GM10847 (cell line): Measurements from ENCODE around the gene CPT2.
A peak's percentile ranks its signal among the peaks of the same experiment; 100 is the strongest.

Experiments
- POLR2A ChIP-seq: IDR thresholded peaks from 2 replicates; pipeline ENCODE4 v1.6.1; 2011; ENCODE audit not compliant: insufficient read length; ENCODE audit errors: extremely low read depth

Gene CPT2

DNA sequence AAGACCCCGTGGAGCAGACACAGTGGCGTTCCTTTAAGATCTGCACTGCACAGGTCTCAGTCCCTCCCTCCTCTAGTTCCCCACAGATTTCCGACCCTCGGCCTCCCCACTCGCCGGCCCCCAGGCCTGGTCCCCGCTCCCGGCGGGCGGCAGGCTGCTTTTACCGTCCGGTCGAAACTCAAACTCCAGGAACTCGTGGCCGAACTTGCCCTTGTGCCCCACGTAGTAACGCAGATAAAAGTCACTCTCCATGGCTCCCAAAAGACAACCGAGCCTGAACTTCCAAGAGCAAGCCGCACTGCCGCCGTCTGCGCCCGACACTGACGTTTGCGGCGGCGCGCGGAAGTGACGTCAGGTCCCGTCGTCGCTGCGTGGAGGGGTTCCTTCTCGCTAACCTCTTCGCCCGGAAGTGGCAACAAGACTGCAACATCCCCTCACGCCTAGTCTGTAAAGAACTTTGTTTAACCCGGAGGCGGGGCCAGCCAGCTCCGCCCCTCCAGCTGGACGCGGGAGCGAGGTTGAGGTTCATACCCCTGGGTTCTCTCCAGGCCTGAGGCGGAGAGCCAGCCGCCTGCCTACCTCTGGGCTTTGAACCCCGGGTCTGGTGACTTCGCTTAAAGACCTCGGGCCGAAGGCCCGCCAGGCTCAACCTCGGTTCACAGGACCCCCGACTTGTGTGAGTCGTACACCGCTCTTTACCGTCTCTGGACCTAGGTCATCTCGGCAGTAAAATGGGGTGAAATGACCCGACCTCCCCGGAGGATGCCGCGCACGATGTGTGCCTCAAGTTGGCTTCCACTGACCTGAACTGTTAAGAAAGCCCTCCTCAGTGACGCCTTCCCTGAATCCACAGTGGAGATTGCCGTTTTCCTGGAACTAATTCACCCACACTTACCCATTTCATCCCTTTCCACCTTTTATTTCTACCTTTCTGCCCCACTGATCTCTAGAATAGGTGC lies 41.9 kb downstream of the CPT2 start, which contains the start of gene MAGOH:
MAGOH (minus strand) TSS at position 322 of the 959 bp plus-strand sequence; CDS start at position 252, 70 bp downstream.
- TF ChIP-seq POLR2A: peak; percentile 70

DNA sequence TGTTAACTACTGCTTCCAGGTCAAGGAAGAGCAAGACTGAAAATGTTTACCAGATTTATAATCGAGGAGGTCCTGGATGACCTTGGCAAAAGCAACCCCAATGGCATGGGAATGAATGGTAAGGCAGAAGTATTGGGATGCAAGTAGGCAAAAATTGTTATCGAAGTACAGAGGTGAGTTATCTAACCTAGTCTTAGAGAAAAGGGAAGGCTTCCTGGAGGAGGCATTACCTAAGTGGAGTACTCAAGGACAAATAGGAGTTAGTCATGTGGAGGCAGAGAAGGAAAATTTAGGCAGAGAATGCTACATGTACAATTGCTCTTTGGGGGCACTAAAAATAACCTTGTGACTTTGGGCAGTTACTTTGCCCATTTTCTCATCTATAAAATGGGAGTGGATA lies 45.2 kb downstream of the CPT2 start:
- no peak for TF ChIP-seq POLR2A

DNA sequence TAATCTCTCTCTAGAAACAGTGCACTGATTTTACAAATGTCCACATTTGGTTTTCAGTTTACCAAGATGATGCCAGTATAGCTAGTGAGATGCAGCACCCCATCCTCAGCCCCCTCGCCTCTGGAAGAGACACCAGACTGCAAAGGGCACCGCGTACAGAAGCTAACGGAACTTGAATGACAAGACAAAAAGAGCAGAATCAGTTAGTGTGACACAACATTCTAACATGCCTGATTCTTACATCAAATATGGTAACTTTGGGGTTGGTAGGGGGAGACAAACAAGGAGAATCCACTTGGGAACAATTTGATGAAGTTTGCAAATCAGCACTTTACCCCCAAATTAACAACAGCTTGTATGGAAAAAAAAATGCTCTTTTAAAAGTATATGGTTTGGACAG lies 45.8 kb downstream of the CPT2 start:
- TF ChIP-seq POLR2A: no peak

DNA sequence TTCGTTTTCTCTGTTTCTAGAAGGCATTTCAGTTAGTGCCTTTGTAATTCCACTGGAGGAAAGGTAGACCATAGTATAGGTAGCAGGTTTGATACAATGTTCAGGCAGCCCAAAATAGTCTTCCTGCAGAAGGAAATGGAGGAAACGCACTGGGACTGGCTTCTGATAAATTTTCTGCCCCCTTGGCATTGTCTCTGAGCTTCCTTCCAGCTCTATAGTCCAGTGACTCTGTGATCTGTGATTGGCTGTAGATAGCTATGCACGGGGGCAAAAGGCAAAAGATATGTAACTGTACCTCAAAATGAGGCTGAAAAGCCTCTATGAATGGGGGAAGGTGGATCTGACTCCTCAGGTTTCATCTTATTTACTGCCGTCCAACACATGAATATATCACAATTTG lies 47.5 kb downstream of the CPT2 start:
- no peak for TF ChIP-seq POLR2A

DNA sequence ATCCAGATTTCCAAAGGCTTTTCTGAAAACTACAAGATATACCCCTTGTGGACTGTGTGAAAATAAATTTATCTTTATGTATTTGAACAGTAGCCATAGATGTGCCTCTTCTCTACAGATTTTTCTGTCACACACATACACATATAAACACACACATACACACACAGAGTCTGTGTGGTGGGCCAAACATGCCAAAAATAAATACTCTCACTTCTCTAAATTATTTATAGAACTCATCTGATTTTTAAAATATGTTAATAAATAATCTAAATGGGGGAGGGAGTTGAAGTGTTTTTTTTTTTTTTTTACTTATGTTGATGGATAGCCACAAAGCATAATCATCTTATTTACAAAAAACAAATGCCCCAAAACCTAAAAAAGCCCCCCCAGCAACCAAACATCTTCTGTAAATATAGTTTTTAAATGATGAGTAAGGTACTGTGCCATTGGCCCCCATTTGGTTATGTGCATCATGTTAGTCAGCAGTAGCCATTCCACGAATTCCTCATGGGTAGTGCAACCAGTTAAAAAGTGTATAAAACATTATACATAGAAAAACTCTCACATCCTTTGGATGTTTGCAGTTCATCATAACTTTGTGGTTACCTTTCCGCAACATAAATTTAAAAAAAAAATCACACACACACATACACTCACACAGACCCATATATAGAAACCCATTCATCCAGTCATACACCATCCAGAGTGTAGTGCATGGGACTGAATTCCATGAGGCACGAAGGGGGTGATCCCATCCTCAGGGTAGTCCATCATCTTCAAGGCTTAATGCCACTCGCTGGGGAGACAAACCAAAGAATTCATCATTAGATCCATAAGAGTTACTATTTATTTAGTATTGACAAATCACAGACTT lies 49.9 kb downstream of the CPT2 start:
- no peak for TF ChIP-seq POLR2A

DNA sequence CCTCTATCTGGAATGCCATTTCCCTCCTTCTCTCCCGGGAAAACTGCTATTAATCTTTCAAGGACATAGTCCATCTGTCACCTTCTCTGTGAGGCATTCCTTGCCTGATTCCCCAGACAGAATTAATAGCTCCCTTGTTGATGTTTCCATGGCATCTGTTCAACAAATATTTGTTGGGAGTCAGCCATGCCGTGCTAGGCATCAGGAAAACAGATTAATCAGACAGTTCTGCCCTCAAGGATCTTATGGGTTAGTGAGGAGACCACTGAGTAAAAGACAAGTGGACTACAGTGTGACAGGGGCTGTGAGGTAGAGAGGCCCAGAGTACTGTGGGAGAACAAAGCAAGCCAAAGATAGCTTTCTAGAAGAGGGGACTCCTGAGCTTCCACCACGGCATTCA lies 53.1 kb downstream of the CPT2 start:
- no peak for TF ChIP-seq POLR2A

DNA sequence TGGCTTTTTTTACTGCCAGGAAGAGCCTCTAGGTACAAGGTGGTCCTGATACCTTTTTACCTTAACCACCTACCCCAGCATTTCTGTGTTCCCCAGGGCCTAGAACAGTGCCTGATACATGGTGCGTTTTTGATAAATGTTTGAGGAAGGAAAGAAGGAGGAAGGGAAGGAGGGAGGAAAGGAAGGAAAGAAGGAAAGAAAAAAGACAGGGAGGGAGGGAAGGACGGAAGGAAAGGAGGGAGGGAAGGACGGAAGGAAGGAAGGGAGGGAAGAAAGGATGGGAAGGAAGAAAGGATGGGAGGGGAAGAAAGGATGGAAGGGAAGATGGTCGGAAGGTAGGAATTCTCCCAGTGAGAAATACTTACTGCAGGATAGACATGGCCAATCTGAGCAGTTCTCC lies 53.7 kb downstream of the CPT2 start:
- no peak for TF ChIP-seq POLR2A

DNA sequence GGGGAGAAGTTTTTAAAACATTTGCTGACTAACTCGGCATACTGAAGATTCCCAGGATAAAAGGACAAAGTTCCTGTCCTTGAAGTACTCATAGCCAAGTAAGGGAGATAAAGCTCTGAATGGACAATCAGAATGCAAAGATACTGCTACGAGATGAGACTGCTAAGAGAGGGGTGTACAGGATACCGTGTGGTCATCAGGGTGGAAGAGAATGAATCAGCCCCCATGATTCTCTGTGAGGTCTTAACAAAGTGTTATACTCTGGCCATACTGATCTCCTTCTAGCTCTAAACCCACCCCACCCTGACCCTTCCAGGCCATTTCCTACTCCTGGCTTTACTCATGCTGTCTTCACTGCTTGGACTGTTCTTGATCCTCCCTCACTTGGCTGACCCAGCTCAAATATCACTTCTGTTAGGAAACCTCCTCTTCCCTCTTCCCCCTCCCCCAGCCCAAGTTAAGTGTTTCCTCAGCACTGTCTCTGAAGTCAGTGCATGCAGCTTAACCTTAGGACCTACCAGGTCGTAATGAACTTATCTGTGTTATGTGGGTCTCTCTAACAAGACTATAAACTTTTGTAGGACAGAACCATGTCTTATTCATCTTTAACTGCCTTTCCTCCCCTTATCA lies 57.5 kb downstream of the CPT2 start:
- no peak for TF ChIP-seq POLR2A

DNA sequence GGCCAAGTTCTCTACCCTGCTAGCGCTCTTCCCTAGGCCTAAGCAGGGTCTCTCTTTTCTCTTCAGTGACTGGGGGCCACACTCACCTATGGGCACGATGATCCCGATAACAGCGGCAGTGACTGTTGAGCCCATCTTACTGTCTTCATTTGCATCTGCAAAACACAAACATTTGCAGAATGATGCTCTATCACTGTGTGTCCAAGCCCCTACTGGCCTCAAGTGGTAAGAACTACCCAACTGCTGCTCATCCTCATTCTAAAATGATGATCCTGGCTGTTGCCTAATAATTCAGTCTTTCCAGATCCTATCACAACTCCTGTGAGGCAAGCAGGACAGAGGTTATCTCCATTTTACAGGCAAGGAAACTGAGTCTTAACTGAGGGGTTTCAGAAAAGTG lies 58.4 kb downstream of the CPT2 start:
- TF ChIP-seq POLR2A: no peak

DNA sequence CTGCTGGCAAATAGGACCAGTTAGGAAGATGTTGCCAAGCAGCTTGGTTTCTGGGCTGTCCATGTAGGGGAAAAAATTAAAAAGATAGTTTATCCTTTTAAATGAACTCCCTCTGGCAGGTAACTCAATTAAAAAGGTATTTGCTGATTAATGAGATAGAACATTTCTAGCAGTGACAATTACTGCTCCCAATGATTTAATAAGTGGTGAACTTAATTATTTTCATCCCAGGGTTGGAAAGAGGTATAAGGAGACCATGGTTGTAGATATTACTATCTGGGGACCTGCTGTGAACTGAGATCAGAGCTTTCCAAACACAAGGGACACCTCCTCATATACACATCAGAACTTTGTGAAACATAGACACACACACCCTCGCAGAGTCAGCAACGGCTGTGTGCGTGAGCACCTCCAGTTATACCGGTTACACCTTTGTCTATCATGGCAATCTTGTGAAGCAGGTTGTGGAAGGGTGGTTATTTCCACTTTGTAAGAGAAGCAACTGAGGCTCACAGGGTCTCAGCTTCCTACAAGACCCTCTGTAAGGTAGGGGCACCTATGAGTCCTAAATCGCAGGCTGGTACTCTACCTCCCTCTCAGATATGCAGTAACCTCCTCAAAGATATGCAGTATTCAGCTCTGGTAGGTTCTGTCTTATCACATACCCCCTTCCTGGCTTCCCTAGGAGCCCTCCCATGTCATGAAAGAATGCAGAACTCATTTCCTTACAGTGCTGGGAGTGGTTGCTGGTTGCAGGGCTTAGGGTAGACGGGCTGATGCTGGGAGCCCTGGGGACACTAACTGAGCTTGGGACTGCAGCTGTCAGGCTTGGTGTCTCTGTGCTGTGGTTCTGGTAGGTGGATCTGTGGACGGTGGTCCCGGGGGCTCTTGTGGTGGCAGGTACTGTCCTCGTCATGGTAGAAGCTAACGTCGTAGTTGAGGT lies 60.2 kb downstream of the CPT2 start:
- TF ChIP-seq POLR2A: no peak

DNA sequence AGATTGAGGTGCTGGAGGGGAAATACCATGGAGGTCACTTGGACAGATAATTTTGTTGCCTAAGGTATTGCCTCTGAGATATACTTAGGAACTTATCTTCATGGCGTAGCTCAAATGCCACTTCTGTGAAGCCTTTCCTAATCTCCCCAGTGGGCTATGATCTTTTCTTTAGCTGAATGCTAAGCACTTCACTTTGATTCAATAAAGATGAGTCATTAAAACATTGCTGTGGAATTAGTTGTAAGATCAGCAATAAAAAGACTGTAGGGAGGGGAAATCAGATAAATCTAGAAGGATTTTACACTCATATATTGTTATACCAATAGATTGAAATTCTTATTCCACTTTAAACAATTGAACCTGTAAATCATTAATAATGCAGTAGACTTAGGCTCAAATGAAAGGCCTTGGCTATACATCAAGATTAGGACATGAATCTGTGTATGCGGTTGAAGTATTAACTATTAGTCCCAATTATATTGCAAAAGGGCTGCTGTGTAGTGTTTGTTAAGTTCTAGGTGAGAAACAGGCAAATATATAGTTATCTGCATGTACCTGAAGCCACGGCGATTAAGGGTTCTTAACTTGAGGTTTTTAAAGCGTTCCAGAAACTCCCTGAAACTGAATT lies 60.9 kb downstream of the CPT2 start:
- TF ChIP-seq POLR2A: no peak

DNA sequence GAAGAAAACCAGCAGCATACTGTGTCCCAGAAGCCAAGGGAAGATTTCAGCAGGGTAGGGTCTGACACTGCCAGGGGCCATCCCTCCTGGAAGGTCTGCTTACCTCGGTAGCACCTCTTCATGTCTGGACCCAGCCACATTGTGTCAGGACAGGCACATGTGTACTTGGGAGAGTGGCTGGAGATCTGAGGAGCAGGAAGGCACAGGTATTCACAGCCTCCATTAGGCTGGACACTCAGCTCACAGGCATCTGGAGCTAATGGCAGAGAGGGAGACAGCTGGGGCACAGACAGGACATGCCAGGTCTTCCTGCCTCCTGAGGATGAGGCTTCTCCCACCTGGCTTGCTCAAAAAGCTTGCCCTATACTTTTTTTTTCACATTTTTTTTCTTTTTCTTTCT lies 61.6 kb downstream of the CPT2 start:
- TF ChIP-seq POLR2A: no peak

DNA sequence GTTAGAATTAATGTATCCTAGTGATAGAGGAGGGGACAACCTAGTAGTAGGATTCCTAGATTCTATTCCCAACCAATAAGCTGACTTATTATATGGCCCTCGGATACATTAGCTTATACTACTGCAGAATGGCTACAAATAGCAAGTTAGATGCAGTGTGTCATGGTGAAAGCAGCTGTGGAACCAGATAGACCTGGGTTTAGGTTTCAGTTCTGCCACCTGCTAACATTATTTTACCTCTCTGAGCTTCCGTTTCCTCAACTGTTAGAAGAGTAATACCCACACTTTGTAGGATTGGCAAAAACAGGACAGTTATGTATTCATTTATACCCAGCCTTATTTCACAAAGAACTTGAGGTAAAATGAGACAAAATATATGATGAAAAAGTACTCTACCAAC lies 63.3 kb downstream of the CPT2 start:
- TF ChIP-seq POLR2A: no peak
